ENCODE measurements around the gene GPR17. TPM values are rescaled to one million over a fixed set of nuclear protein-coding genes. Genes with fewer than 3 reads are reported as not detected.

GPR17 gene
- total and polyA plus RNA-seq, 9 of the 15 experiments (the other 6 are each of a cell fraction or from before 2014, with no cell fraction given): not detected

- Histone ChIP-seq H4K20me1 (replicated peaks; ENCODE audit: control insufficient read depth, insufficient read depth, low read length) (peaks cover 4% of the 10 kb centered on the region; the same call in 1 of the 2 replicates), H3K79me2 (ENCODE audit: control insufficient read depth, insufficient read depth, low read length) (no peaks in the 10 kb centered on the region), H3K9me1 (ENCODE audit: control insufficient read depth, insufficient read depth, low read length) (no peaks in the 10 kb centered on the region), H3K27me3 (ENCODE audit: control insufficient read depth in 2 of 2, insufficient read depth in 2 of 2, low read length in 2 of 2) (peaks cover 16 to 69% of the 10 kb centered on the region in 2 experiments; a peak in 4 of 5 replicates), H3K4me1 (replicated peaks in 1 of 2; ENCODE audit: control insufficient read depth in 2 of 2, insufficient read depth in 2 of 2, low read length in 2 of 2) (peaks cover 2 to 62% of the 10 kb centered on the region in 2 experiments; a peak in 3 of 5 replicates), H2AFZ (ENCODE audit: low read depth, low read length) (no peak overlapping the region), H3K27ac (ENCODE audit: extremely low read depth, low read depth, low read length) (no peak overlapping the region), H3K4me3 (no peak overlapping the region), H3K9me3 (replicated peaks; ENCODE audit: control insufficient read depth, insufficient read depth, low read depth, low read length) (no peaks in the 10 kb centered on the region), H3K36me3 (ENCODE audit: control insufficient read depth, insufficient read depth, low read length) (no peaks in the 10 kb centered on the region), H3K4me2 (ENCODE audit: insufficient read depth, low read length) (no peak overlapping the region), H3K9ac (ENCODE audit: insufficient read depth in 1 of 2, low read depth in 2 of 2, low read length in 2 of 2) (no peak overlapping the region)
- 12% methylated on average over 17 of the region's 17 CpGs for WGBS (ENCODE audit: insufficient coverage, low coverage, missing lambda C conversion rate)
- BruUV-seq (replicated peaks): no TSS peak
- TF ChIP-seq ZNF583 (CRISPR knock-in tag; IDR thresholded peaks at IDR 0.05) (no peak), PYGO2 (tag; IDR thresholded peaks at IDR 0.05) (no peak), U2AF2 (optimal IDR thresholded peaks at IDR 0.05; ENCODE audit: low read depth, low read length) (no peak), ZNF699 (CRISPR knock-in tag; IDR thresholded peaks at IDR 0.05; ENCODE audit: insufficient replicate concordance) (no peak), TOE1 (IDR thresholded peaks at IDR 0.05; ENCODE audit: borderline replicate concordance) (no peak), TOE1 (CRISPR knock-in tag; IDR thresholded peaks at IDR 0.05; ENCODE audit: borderline replicate concordance, low read depth) (no peak), EHMT2 (IDR thresholded peaks at IDR 0.05) (no peak), EZH2 (IDR thresholded peaks at IDR 0.05; ENCODE audit: borderline replicate concordance, low read depth, low read length) (no peak), E4F1 (CRISPR knock-in tag; IDR thresholded peaks at IDR 0.05; ENCODE audit: borderline replicate concordance) (no peak), THRAP3 (IDR thresholded peaks at IDR 0.05; ENCODE audit: borderline replicate concordance) (no peak), MAX (CRISPR knock-in tag; IDR thresholded peaks at IDR 0.05) (no peak)
- ATAC-seq (no peak), DNase-seq (ENCODE audit: extremely low read depth in 1 of 4, low spot score in 3 of 4) (no peak), FAIRE-seq (no peak)
- ChIA-PET POLR2A (interaction anchor here (1.1 to 1.3 kb wide), 2 partner anchors 11 to 64 kb away, joined by 3 to 6 read pairs; no protein-coding TSS in a partner anchor), CTCF (ENCODE audit: low intra/inter-chr PET ratio) (no interaction called here)
- intact Hi-C loops (cut with micrococcal nuclease) (no loop called here), in situ Hi-C loops (cut with MboI) (no loop called here)
These were observed 13.9 kb upstream of the GPR17 start for GRCh38 chr2:127631997-127632581.

All from K562 (cell line).